GM12875 (cell line): ENCODE results near the gene GPX7.

Source experiments
- H3K4me3 ChIP-seq: one replicate; pipeline ENCODE4 v1.5.1; 2011; ENCODE audit warnings: low read depth, low read length, control low read depth
- TF ChIP-seq, protein P1 (sequence below): IDR thresholded peaks from 2 replicates; pipeline ENCODE4 v1.5.1; 2011; ENCODE audit warnings: low read depth, mild to moderate bottlenecking, control low read depth, inconsistent platforms, low read length, moderate library complexity, borderline replicate concordance; ENCODE audit not compliant: insufficient read depth

Gene GPX7

DNA sequence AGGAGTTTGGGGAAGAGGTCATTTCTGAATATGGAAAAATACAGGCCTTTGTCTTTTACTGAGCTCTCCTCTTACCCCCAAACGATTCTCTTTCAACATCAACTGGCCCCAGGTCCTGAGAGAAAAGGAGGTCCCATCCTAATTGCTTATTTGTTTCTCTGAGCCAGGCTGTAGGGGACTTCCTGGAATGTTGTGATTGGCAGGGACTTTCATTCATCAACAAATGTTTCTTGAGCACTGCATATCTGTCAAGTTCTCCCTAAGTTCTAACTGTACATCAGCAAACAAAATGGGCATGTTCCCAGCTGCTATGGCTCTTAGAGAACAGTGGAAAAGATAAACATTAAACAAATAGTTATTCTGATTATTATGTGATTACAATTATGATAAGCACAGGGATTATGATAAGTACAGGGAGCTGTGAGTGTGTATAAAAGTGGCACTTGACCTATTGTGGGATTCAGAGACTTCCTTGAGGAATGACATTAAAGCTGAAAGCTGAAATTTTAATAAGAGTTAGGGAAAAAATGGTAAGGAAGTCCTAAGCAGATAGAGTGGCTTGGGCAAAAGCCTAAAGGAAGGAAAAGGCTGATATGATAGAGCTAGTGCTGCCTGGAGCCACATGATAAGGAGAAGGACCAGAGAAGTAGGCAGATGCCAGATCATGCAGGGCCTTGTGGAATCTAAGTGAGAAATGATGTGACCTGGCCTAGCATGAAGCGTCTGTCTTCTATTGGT lies 11.6 kb downstream of the GPX7 start:
- no peak overlapping the region for H3K4me3 ChIP-seq
- TF ChIP-seq, protein P1, sequence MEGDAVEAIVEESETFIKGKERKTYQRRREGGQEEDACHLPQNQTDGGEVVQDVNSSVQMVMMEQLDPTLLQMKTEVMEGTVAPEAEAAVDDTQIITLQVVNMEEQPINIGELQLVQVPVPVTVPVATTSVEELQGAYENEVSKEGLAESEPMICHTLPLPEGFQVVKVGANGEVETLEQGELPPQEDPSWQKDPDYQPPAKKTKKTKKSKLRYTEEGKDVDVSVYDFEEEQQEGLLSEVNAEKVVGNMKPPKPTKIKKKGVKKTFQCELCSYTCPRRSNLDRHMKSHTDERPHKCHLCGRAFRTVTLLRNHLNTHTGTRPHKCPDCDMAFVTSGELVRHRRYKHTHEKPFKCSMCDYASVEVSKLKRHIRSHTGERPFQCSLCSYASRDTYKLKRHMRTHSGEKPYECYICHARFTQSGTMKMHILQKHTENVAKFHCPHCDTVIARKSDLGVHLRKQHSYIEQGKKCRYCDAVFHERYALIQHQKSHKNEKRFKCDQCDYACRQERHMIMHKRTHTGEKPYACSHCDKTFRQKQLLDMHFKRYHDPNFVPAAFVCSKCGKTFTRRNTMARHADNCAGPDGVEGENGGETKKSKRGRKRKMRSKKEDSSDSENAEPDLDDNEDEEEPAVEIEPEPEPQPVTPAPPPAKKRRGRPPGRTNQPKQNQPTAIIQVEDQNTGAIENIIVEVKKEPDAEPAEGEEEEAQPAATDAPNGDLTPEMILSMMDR, result no peak

GRCh38 chr1:52614671-52615070 lies 12.5 kb downstream of the GPX7 start:
- H3K4me3 ChIP-seq, result no peak overlapping the region
- TF ChIP-seq, protein P1, result no peak

DNA sequence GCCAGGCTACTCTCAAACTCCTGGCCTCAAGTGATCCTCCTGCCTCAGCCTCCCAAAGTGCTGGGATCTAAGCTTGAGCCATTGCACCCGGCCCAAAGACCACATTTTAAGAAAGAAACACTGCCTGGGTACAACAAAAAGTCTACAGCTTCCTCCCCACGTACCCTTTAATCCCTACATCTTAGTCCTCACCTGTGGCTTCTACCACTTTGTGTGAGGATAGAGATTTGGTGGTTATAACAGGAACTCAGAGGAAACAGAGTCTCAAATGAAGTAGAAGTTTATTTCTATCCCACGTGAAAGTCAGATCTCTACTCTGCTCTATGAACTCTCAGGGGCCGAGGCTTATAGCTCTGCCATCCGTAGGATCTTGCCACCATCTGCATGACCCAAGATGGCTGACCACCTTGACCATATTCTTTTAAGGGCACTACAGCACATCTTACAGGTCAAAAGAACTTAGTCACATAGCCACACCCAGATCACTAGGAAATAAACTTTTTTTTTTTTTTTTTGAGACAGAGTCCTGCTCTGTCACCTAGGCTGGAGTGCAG lies 13.4 kb downstream of the GPX7 start:
- TF ChIP-seq, protein P1, result no peak
- H3K4me3 ChIP-seq, result no peak overlapping the region

- H3K4me3 ChIP-seq, result no peak overlapping the region
- TF ChIP-seq, protein P1, result no peak
These were observed 19.8 kb downstream of the GPX7 start for GRCh38 chr1:52621950-52622349.

- TF ChIP-seq, protein P1, result no peak
- no peak overlapping the region for H3K4me3 ChIP-seq
These were observed 21.6 kb downstream of the GPX7 start for GRCh38 chr1:52623812-52624211.

DNA sequence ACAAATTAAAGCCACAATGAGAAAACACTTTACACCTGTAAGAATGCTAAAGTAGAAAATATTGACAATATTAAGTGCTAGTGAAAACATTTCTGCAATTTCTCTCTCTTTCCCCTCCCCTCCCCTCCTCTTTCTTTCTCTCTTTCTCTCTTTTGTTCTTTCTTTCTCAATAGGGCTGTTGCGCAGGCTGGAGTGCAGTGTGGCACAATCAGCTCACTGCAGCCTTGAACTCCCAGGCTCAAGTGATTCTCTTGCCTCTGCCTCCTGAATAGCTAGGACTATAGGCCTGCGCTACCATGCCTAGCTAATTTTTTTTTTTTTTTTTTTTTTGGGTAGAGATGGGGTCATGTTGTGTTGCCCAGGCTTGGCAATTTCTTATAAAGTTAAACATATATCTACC lies 24.9 kb downstream of the GPX7 start:
- H3K4me3 ChIP-seq, result no peak overlapping the region
- TF ChIP-seq, protein P1, result no peak
